GM10847 (cell line): ENCODE results near the gene YTHDF2.

Experiments
- POLR2A ChIP-seq: IDR thresholded peaks from 2 replicates; pipeline ENCODE4 v1.6.1; 2011; ENCODE audit not compliant: insufficient read length; ENCODE audit errors: extremely low read depth

The YTHDF2 gene

GRCh38 chr1:28756846-28757245 is 20.1 kb downstream of the YTHDF2 start:
- TF ChIP-seq POLR2A: no peak

GRCh38 chr1:28758420-28758819 is 21.7 kb downstream of the YTHDF2 start:
- TF ChIP-seq POLR2A: no peak

DNA sequence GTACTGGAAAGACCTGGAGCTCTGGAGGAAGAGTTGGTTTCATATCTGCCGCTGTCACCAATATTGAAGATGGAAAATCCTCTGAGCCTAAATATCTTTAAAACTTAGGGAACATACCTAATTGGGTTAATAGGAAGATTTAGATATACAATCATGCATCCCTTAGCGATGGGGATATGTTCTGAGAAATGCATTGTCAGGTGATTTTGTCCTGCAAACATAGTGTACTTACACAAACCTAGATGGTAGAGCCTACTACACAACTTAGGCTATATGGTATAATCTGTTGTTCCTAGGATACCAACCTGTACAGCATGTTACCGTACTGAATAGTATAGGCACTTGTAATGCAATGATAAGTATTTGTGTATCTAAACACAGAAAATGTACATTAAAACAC is 22.5 kb downstream of the YTHDF2 start:
- TF ChIP-seq POLR2A: no peak

- TF ChIP-seq POLR2A: no peak
Measured at GRCh38 chr1:28761189-28761588, 24.4 kb downstream of the YTHDF2 start.

DNA sequence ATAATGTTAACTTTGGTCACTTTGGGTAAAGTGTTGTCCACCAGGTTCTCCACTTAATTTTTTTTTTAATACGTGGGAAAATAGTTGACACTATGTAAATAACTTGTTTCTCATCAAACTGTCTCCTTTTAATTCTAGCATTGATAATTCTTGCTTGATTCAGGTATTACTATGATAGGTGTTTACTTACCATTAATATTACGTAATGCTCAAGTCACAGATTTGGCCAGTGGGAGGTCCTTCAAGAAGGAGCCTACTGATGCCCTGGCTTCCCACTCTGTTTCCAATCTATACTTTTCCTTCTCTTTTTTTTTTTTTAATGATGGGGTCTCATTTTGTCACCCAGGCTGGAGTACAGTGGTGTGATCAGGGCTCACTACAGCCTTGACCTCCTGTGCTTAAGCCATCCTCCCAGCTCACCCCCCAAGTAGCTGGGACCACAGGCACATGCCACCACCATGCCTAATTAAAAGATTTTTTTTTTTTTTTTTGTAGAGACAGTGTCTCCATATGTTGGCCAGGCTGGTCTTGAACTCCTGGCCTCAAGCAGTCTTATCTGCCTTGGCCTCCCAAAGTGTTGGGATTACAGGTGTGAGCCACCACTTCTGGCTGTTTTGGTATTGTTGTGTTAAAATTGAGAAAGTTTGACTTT is 29.9 kb downstream of the YTHDF2 start:
- TF ChIP-seq POLR2A: no peak

DNA sequence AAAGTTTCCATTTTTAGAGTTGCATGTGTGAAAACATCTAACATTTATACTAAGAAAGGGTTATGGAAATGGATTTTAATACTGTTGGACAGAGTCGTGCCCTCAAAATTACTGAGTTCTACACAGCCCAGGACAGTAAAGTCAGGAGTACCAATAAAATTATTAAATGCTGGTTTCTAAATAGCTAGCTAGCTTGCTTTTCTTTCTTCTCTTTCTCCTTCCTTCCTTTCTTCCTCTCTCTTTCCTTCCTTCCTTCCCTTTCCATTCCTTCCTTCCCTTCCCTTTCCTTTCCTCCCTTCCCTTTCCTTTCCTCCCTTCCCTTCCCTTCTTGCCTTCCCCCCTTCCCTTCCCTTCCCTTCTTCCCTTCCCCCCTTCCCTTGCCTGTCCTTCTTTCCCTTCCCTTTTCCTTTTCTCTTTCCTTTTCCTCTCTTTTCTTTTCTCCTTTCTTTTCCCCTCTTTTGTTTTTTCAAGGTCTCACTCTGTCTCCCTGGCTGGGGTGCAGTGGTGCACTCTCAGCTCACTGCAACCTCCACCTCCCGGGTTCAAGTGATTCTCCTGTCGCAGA is 33.9 kb downstream of the YTHDF2 start:
- TF ChIP-seq POLR2A: no peak

- TF ChIP-seq POLR2A: no peak
Measured at GRCh38 chr1:28773105-28773504, 36.4 kb downstream of the YTHDF2 start.

GRCh38 chr1:28775121-28775942 is 38.6 kb downstream of the YTHDF2 start:
- no peak for TF ChIP-seq POLR2A

DNA sequence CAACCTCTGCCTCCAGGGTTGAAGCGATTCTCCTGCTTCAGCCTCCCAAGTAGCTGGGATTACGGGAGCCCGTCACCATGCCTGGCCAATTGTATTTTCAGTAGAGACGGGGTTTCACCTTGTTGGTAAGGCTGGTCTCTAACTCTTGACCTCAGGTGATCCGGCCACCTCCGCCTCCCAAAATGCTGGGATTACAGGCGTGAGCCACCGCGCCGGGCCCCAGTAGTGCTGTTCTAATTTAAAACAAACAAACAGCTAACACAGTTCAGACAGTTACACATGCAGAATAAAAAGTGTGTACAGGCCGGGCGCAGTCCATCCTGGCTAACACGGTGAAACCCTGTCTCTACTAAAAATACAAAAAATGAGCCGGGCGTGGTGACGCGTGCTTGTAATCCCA is 39.6 kb downstream of the YTHDF2 start:
- no peak for TF ChIP-seq POLR2A

DNA sequence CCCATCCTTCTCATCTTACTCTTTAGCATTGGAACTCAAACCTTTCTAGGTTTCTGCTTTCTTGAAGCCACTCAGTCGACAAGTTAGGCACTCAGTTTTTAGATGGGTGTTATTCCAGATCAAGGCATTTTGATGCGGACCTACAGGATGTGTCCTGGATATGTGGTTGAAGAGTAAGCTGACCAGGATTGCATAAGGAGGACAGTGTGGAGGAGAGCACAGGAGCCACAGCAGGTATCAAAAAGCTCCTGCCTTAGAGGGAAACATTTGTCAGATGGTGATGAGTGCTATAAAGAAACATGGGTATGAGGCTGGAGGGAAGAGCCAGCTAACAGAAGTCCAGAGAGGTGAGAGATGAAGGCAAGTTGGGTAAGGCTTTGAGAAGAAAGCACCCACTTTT is 41.3 kb downstream of the YTHDF2 start:
- TF ChIP-seq POLR2A: no peak

DNA sequence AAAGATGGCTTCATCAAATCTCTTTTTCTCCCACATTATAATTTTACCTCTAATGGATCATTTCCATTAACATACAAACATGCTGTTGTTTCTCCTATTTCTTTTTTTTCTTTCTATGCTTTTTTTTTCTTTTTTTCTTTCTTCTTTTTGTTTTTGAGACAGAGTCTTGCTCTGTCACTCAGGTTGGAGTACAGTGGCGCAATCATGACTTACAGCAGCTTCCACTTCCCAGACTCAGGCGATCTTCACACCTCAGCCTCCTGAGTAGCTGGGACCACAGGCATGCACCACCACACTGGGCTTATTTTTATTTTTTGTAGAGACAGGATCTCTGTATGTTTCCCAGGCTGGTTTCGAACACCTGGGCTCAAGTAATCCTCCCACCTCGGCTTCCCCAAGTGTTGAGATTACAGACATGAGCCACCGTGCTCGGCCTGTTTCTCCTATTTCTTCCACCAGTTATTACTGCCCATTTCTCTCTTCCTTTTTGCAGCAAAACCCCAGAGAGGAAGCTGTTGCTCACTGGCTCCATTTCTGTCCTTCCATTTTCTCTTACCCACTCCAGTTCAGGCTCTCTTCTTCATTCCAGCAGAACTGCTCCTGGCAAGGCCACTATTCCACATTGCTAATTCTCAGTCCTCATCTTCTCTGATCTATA is 43.1 kb downstream of the YTHDF2 start:
- no peak for TF ChIP-seq POLR2A

DNA sequence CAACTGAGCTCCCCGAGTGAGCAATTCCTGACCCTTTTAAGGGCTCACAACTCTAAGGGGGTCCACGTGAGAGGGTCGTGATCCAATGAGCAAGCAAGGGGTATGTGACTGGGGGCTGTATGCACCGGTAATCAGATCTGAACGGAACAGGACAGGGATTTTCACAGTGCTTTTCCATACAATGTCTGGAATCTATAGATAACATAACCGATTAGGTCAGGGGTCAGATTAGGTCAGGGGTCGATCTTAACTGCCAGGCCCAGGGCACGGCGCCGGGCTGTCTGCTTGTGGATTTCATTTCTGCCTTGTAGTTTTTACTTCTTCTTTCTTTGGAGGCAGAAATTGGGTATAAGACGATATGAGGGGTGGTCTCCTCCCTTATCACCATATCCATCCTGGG is 44.6 kb downstream of the YTHDF2 start:
- no peak for TF ChIP-seq POLR2A

- no peak for TF ChIP-seq POLR2A
Measured at GRCh38 chr1:28782011-28782410, 45.3 kb downstream of the YTHDF2 start.

DNA sequence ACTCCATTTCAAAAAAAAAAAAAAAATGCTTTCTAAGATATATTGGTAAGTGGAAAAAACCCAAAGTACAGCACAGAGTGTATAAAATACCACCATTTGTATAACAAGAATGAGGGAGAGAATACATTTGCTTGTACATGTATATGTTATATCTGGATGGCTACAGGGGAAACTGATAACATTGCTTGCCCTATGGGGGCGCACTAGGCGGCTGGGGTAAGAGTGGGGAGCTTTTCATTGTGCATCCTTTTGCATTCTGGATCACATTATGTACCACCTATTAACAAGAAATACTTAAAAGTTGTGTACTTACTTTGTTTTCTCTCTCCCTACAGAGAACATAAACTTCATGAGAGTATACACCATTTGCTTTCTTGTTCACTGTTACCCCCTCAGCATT is 46.6 kb downstream of the YTHDF2 start:
- TF ChIP-seq POLR2A: no peak

DNA sequence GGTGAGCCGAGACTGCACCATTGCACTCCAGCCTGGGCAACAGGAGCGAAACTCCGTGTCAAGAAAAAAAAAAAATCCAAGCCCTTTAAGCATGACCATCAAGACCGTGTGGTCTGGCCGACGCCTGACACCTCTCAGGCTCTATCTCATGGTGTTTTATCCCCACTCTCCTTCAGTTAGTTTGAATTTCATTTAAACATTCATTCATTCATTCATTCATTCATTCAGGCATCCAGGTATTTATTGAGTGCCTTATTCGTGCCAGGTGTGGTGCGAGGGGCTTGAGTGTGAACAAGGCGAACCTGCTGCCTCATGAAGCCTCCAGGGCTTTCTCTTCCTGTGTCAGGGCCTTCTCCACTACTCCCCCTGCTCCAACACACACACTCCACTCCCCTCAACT is 52.7 kb downstream of the YTHDF2 start:
- no peak for TF ChIP-seq POLR2A

- no peak for TF ChIP-seq POLR2A
Measured at GRCh38 chr1:28789816-28790215, 53.1 kb downstream of the YTHDF2 start.

DNA sequence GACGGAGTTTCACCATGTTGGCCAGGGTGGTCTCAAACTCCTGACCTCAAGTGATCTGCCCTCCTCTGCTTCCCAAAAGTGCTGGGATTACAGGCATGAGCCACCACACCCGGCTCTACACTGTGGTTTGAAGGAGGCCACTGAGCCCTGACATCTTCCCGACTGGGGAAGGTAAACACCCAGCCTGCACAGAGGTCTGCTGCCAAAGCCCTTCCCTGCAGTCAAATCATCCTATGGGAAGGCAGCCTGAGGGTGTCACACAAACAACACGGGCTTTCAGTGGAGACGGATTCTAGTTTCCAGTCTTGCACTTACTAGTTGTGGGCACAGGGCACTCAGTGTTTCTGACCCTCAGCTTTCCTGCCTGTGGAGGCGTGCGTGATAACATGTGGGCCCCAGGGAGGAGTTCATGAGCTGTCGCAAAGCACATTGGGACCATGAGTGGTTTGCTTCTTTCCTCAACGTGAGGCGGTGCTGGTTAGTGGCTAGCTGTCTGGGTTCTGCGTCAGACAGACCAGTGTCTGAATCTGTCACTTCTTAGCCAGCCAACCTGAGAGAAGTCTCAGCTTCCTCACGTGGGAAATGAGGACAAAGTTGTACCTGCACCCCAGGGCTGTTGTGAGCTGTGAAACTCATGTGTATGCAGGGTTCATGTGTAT is 53.8 kb downstream of the YTHDF2 start:
- TF ChIP-seq POLR2A: no peak
